ENCODE results near the gene ZNHIT1.

- no peak for TF ChIP-seq PATZ1 (CRISPR knock-in tag; IDR thresholded peaks at IDR 0.05; ENCODE audit: borderline replicate concordance)
- TF ChIP-seq ZFP3 (CRISPR knock-in tag; IDR thresholded peaks at IDR 0.05): no peak
Observed at GRCh38 chr7:101269664-101270063, 51.7 kb downstream of the ZNHIT1 start.
